GM18502 (cell line): ENCODE results near the gene RAB4B.
"Not testable (repeated sequence)": the region's sequence is repeated elsewhere in the genome, so short reads cannot be mapped to it uniquely, and the experiment has no call there.

Experiments
- ATAC-seq: cut with Tn5 transposase; IDR thresholded peaks from one replicate; pipeline ENCODE4 v1.9.1; 2021; ENCODE audit warnings: mild to moderate bottlenecking; ENCODE audit not compliant: unreplicated experiment, poor library complexity

Gene RAB4B

DNA sequence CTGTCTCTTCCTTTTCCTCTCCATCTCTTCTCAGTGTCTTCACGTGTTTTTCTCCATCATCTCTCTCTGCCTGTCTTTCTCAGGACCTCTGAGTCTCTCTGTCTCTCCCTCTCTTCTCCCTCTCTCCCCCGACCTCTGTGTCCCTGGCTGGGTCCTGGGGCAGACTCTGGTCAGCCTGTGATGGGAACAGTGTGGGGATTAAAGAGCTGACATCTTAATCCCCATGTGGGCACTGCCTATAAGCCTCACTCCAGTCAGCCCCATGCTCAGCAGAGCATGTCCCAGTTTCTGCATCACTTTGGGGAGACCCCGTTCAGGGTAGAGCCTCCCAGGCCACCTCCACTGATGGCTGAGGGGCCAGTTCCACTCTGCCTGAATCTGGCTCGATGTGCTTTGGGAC, 37.2 kb downstream of the RAB4B start:
- no peak for ATAC-seq

DNA sequence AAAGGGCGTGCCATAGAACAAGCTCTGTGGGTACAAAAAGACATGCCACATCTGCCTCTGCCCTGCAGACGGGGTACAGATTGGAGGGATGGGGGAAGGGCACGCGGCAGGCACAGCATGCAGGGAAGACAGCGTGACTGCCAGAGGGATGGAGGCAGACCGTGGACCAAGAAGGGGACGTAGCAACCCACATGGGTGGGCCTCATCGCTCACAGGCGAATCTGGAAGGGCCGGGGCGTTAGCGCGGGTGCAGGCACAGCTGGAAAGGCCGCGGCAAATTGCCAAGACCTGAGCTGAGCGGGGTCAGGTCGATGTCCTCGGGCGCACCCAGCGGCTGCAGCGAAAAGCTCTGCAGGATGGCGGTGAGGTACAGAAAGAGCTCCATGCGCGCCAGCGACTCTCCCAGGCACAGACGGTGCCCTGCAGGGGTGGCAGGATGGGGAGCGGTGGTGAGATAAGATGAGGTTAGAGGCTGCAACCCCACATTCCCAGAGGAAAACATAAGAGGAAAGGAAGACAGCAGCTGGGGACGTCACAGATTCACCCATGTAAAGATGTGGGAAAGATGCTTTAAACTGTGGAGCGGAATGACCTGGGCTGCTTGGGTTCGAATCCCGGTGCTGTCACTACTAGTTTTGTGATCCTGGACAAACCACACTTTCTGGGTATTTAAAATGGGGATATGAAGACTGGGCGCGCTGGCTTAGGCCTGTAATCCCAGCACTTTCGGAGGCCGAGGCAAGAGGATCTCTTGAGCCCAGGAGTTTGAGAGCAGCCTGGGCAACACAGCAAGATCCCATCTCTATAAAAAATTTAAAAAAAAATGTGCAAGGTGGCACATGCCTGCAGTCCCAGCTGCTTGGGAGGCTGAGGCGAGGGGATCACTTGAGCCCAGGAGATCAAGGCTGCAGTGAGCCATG, 40.7 kb downstream of the RAB4B start:
- ATAC-seq, result not testable (repeated sequence)

DNA sequence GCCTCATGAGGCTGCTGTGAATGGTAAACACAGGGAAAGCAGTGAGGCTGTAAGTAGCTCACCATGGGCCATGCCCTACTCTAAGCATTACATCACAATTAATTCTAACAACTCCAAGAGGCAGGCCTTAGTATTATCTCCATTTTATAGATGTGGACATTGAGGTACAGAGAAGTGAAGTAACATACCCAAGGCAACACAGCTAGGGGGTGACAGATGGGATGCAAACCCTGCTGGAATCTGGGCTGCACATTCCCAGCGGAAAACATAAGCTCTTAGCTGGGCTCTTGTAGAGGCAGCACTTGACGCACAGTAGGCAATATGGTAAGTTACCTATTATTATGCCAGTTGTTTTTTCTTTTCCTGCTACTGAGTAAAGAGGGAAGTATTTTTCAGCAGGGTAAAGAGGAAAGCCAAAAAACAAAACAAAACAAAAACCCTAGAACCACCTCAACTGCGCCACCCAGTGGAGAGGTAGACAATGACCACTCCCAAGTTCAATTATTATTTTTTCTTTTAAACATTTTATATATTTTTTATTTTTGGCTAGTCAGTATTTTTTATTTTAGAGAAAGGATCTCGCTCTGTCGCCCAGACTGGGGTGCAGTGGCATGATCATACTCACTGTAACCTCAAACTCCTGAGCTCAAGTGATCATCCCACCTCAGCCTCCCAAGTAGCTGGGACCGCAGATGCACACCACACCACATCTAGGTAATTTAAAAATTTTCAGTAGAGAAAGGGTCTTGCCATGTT, 41.6 kb downstream of the RAB4B start:
- not testable (repeated sequence) for ATAC-seq

DNA sequence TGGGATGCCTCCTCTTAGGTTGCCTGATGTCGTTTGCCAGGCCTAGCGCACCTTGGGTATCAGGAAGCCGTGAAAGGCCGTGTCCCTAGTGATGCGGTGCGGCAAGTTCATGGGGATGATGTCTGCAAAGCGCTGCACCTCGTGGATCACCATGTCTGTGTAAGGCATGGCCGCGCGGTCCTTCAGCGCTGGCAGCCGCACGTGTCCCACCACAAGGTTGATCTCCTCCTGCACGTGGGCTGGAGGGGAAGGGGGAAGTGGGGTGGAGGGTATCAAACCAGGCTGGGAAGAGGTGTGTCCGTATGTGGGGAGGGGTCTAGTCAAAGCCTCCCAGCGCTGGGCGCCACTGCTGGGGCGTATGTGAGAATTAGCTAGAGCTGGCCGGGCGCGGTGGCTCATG, 44.1 kb downstream of the RAB4B start:
- no peak for ATAC-seq

DNA sequence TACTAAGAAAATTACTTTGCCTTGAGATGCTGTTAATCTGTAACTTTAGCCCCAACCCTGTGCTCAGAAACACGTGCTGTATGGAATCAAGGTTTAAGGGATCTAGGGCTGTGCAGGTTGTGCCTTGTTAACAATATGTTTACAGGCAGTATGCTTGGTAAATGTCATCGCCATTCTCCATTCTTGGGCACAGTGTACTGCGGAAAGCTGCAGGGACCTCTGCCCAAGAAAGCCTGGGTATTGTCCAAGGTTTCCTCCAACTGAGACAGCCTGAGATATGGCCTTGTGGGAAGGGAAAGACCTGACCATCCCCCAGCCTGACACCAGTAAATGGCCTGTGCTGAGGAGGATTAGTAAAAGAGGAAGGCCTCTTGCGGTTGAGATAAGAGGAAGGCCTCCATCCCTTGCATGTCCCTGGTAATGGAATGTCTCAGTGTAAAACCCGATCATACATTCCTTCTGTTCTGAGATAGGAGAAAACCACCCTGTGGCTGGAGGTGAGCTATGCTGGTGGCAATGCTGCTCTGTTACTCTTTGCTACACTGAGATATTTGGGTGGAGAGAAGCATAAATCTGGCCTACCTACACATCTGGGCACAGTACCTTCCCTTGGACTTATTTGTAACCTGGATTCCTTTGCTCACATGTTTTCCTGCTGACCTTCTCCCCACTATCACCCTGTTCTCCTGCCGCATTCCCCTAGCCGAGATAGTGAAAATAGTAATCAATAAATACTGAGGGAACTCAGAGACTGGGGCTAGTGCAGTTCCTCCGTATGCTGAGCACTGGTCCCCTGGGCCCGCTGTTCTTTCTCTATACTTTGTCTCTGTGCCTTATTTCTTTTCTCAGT, 44.9 kb downstream of the RAB4B start:
- ATAC-seq, result not testable (repeated sequence)

DNA sequence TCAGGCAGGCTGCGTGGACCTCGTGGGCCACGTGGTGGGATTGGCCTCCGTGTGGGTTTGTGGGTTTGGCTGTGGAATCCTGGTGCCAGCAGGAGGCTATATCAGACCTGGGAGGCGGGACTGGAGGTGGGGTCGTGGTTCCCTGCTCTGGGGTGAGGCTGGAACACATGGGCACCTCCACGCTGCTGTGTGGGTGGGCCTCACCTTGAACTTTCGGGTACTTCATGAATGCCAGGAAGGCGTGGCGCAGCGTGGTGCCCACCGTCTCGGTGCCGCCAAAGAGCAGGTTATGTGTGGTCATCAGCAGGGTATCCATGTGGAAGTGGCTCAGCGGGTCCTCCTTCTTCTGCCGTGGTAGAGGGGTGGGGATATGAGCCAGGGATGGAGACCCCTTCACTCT, 46.9 kb downstream of the RAB4B start:
- not testable (repeated sequence) for ATAC-seq

DNA sequence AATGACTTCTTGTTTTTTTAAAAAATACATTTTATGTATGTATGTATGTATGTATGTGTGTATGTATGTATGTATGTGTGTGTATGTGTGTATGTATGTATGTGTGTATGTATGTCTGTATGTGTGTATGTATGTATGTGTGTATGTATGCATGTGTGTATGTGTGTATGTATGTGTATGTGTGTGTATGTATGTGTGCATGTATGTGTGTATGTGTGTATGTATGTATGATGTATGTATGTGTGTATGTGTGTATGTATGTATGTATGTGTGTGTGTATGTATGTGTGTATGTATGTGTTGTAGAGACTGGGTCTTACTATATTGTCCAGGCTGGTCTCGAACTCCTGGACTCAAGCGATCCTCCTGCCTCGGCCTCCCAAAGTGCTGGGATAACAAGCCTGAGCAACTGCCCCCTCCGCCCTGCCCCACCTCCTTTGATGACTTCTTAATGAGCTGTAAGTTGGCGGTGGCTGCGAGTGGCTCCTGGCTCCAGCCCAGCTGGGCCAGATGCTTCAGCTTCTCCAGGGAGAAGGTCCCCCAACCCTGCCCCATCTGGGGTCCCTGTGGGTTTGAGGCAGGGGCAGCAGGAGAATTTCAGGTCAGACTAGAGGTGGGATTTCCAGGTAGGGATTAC, 47.5 kb downstream of the RAB4B start:
- not testable (repeated sequence) for ATAC-seq

DNA sequence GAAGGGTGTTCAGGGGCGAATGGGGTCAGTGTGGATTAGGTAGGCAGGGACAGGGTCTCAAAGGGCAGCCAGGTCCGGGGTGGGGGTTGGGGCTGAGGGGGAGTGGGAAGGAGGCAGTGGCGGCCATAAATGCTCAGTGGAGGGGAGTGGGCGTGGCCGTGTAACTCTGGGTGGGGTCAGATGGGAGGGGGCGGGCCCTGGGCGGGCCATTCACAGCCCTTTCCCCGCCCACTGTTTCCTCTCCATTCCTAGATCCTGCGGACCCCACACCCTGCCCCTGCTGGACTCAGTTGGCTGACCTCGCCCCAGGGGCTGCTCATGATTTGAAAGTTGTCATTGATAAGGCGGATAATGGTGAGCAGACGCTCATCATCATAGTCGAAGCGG, 48.3 kb downstream of the RAB4B start:
- ATAC-seq, result not testable (repeated sequence)

DNA sequence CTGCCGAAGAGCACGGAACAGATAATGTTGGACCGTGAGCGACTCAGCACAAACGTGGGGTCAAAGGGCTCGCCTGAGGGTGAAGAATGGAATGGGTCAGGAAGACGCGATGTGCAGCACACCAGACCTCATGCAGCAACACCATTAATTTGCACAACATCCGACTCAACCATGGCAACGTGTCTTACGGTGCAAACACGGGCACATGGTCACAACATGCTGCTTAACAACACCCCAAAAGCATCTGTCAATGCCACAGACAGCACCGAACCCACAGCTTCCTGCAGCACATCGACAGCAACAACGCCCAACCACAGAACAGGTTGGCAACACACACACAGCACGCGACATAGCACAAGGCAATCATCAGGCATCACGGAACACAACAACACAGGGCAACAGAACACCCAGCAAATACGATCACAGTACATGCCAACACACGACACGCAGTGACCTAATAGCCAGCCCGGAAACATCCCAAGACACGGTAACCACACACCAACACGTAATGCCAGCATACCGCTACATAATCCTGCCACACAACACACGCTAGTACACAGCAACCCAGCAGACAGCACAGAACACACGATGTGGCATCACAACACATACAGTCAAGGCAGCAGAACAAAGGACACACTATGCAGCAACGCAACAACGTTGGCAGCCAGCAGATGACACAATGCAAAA, 48.8 kb downstream of the RAB4B start:
- not testable (repeated sequence) for ATAC-seq

DNA sequence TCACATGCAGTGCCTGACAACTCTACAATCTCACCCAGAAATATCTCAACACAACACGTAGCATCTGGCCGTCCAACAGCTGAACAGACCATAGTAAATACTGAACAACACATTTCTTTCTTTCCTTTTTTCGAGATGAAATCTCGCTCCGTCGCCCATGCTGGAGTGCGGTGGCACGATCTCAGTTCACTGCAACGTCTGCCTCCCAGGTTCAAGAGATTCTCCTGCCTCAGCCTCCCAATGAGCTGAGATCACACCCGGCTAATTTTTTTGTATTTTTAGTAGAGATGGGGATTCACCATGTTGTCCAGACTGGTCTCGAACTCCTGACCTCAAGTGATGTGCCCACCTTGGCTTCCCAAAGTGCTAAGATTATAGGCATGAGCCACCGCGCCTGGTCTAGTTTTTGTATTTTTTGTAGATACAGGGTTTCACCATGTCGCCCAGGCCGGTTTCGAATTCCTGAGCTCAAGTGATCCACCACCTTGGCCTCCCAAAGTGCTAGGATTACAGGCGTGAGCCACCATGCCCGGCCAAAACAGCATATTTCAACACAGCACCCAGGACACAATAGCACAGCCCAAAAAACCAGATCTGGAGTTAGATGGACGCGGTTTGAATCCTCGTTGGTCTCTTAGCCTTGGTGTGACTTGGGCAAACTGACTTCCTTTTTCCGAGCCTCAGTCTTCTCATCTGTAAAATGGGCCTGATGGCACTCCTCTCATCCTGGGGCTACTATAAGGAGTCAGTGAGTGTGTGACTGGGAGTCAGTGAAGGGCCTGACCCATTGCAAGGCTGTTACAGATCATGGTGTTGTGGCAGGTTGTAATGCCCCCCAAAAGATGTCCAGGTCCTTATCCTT, 49.6 kb downstream of the RAB4B start:
- no peak for ATAC-seq

DNA sequence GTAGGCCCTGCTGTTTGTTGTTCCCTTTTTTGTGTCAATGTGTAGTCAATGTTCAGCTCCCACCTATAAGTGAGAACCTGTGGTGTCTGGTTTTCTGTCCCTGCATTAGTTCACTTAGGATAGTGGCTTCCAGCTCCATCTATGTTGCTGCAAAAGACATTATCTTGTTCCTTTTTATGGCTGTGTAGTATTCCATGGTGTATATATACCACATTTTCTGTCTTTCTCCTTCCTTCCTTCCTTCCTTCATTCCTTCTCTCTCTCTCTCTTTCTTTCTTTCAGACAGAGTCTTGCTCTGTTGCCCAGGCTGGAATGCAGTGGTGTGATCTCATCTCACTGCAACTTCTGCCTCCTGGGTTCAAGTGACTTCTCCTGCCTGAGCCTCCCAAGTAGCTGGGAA, 51.2 kb downstream of the RAB4B start:
- ATAC-seq, result no peak

DNA sequence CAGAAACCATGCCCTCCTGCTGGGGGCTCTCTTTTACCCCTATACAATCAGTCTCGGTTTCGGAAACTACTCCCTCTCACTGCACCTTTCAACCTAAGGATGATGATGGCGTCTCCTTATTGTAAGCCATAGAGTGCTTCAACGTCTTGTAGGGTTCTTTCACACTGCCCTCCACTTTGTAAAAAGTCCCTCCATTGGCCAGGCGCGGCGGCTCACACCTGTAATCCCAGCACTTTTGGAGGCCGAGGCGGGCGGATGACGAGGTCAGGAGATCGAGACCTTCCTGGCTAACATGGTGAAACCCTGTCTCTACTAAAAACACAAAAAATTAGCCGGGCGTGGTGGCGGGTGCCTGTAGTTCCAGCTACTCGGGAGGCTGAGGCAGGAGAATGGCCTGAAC, 52.7 kb downstream of the RAB4B start:
- not testable (repeated sequence) for ATAC-seq

DNA sequence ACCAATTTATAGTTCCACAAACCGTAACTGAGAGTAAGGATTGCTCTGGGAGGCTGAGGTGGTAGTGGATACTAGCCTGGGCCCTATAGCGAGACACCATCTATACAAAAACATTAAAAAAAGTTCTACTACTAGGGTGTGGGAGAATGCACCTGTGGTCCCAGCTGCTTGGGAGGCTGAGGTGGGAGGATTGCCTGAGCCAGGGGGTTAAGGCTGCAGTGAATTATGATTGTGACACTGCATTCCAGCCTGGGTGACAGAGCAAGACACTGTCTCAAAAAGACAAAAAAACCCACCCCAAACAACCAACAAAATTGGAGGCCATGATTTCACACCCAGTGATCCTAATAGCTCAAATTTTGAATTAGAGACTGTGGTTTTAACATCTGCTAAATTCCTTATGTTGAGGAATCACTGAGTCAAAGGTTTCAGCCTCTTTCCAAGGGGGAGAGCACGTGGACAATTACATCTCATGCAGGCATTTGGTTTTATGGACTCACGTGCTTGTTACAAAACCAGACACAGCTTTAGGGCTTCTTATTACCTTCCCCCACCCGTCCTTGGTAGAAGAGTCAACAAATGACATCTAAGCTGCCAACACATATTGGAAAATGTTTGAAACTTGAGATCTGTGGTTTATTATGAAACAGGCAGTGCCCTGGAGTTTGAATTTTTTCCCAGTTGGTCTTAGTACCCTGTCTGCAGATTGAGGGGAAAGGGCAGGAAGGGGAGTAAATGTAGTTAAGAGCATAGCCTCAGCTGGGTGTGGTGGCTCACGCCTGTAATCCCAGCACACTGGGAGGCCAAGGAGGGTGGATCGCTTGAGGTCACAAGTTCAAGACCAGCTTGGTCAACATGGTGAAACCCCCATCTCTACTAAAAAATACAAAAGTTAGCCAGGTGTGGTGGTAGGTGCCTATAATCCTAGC, 53.7 kb downstream of the RAB4B start:
- no peak for ATAC-seq

DNA sequence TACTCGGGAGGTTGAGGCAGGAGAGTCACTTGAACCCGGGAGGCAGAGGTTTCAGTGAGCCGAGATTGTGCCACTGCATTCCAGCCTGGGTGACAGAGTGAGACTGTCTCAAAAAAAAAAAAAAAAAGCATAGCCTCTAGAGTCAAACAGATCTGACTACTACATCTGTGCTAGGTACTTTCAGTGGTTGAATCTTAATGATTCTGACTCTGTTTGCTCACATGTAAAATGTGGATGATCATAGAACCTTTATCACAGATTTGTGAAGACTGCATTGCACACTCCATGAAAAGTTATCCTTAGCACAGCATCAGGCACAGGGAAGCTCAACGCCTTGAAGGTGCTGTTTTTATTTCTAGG, 54.4 kb downstream of the RAB4B start:
- ATAC-seq, result not testable (repeated sequence)

DNA sequence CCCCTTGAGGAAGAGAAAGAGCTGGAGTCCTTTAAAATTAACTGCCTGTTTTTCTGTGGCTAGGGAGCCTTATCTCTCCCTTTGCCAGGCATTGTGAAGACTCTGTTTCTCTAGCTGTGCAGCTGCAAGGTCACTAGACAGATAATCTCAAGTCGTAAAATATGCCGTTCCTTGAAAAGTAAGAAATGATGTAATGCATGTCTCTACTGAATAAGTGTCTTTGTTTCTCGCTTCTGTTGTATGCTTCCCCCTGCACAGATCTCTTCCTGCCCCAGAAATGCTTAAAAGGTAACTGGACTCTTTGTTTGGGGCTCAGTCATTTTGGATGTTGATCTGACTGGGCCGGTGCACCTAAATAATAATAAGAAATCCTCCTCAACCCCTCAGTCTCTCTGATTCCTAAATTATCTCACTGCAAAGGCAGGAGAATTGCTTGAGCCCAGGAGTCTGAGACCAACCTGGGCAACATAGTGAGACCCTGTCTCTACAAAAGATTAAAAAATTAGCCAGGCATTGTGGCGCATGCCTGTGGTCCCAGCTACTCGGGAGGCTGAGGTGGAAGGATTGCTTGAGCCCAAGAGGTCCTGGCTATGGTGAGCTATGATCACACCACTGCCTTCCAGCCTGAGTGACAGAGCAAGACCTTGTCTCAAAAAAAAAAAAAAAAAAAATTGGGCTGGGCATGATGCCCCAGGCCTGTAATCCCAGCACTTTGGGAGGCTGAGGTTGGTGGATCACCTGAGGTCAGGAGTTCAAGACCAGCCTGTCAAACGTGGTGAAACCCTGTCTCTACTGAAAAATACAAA, 55.9 kb downstream of the RAB4B start:
- ATAC-seq, result not testable (repeated sequence)

DNA sequence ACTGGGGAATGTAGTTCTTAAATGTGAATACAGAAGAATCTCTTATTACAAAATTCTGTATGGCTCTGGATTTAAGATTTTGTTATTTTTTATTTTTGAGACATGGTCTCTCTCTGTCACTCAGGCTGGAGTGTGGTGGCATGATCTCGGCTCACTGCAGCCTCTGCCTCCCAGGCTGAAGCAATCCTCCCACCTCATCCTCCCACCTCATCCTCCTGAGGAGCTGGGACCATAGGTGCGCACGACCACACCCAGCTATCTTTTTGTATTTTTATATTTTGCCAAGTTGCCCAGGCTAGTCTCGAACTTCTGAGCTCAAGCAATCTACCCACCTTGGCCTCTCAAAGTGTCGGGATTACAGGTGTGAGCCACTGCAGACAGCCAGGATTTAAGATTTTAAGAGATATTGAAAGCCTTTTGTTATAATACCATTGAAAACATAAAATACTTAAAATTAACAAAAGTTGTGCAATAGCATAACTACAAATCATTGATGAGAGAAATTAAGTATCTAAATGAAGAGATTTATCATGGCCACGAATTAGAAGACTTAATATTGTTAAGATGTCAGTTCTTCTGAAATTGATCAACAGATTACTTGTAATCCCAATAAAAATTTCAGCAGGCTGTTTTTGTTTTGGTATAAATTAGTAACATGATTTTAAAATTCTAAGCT, 58.8 kb downstream of the RAB4B start:
- no peak for ATAC-seq
